ENCODE measurements around the gene SLC3A2.
"Not testable (repeated sequence)": the region's sequence is repeated elsewhere in the genome, so short reads cannot be mapped to it uniquely, and the experiment has no call there.

SLC3A2 gene

DNA sequence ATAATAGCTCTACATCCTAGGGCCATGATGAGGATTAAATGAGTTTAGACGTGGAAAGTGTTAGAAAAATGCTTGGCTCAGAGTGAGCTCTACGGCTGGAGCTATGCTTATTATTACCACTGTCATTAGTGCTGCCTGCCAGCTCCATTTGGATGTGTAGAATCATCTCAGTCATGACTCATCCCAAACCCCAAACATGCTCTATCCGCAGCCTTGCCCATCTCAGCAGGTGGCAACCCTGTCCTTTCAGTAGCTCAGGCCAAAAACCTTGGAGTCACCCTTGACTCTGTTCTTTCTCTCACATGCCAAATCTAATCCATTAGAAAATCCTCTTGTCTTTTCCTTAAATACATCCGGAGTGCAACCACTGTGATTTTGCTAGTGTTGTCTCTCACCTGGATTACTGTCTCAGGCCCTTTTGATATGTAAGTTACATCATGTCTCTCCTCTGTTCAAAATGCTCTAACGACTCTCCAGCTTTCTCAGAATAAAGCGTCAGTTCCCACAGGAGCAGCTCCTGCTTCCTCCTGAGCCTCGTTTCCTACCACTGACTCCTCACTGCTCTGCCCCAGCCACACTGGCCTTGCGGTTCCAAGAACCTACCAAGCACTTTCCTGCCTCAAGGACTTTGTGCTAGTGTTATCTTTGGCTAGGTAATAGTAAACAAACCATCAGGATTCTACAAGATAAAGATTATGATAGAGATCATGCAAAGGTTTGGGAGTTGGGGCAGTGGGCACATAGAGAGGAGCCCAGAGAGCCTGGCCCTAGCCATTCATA lies 51.0 kb downstream of the SLC3A2 start:
- no peak for DNase-seq (ENCODE audit: low read depth)

DNA sequence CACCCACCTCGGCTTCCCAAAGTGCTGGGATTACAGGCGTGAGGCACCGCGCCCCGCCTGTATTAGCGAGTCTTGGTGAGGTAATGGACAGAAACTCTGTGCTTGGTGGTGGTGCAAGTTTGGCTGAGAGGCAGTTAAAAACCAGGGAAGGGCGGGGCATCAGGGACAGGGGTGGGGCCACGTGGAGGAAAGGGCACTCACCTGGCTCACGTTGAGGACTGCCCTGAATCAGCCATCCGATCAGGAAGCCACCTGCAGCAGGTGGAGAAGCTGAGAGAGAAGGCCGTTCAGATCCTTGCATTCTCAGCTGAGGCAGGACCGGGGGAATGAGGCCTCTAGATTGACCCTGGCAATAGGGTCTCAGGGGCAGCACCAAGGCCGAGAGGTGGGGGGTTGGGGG lies 52.6 kb downstream of the SLC3A2 start:
- DNase-seq (ENCODE audit: low read depth): no peak

DNA sequence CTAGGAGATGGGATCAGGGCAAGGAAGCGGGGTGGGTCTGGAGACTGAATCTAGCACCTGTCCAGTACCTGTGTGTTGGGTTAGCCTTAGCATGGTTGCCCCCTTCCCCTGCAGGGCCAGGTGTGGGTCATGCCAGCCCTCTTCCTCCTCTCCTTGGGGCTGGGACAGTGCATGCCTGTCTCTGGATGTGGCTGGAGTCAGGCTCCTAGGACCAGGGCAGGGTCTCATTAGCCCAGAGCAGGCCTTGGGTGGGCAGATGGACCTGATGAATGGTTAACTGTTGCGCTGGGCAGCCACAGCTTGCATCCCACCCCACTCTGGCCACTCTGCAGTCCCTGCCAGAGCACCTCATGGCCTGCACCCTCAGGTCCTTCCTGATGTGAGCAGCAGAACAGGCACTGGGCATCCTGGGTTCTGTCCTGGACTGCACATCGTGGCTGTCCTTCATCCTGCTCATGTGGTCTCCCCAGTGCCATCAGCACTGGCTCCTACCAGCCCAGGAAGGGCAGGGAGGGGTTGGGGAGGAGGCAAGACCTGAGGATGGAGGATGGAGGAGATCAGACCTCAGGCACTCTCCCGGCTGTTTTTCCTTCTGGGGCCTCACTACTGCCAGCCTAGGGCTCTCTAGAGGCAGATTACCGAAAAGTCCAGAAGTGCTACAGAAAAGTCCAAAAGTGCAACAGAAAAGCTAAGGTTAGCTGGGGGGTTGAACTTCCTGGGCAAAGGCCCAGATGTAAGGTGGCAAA lies 53.2 kb downstream of the SLC3A2 start:
- DNase-seq (ENCODE audit: low read depth): no peak

DNA sequence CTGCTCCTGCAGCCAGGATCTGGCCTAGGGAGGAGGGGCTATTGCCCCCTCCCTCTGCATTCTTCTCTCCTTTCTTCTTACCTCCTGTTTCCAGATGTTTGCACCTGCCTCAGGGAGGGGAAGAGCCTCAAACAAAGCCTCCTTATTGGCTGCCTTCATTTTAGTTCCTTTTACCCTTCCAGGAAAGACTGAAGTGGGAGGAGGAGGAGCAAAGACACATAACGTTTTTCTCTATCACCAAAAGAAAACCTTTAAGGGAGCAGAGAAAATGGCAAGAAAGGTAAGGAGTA lies 53.7 kb downstream of the SLC3A2 start:
- DNase-seq (ENCODE audit: low read depth): no peak

DNA sequence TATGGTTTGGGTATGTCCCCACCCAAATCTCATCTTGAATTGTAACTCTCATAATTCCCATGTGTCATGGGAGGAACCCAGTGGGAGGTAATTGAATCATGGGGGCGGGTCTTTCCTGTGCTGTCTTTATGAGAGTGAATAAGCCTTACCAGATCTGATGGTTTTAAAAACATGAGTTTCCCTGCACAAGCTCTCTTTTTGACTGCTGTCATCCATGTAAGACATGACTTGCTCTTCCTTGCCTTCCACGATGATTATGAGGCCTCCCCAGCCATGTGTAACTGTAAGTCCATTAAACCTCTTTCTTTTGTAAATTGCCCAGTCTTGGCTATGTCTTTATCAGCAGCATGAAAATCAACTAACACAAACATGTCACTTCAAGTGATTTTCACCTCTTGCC lies 56.8 kb downstream of the SLC3A2 start:
- not testable (repeated sequence) for DNase-seq (ENCODE audit: low read depth)
